GM18861 (cell line): ENCODE measurements around the gene WTIP.

Experiments used
- ATAC-seq: cut with Tn5 transposase; IDR thresholded peaks from one replicate; pipeline ENCODE4 v1.9.1; 2021; ENCODE audit not compliant: unreplicated experiment

Gene WTIP

GRCh38 chr19:34559045-34559444 lies 77.5 kb downstream of the WTIP start:
- ATAC-seq: no peak

GRCh38 chr19:34560229-34560628 lies 78.7 kb downstream of the WTIP start:
- ATAC-seq: no peak
